NOMO-1 treated with dmso at 0.1 percent for 144 hours (cell line): ENCODE results near the gene TOX2.

Source experiments
- DNase-seq: peaks from one replicate; lab custom pipeline; 2025; ENCODE audit not compliant: unreplicated experiment; lab: John Stamatoyannopoulos, UW

TOX2 gene

GRCh38 chr20:44117296-44118184 is 202.9 kb downstream of the TOX2 start:
- DNase-seq, result no peak

- no peak for DNase-seq
These were observed 203.8 kb downstream of the TOX2 start for GRCh38 chr20:44118185-44119033.
